K562 (cell line): Measurements from ENCODE around the gene SLC24A4. TPM values are rescaled to one million over a fixed set of nuclear protein-coding genes. Genes with fewer than 3 reads are reported as not detected.

Experiments used
- ATAC-seq: fragments of 200-7000 bp; cut with Tn5 transposase; 3 replicates; pipeline ENCODE4 v1.9.1; 2020; ENCODE audit warnings: moderate library complexity
- BruUV-seq: library from RNA; stranded (reverse); fragments of 400-500 nt; replicated peaks from 2 replicates; lab custom pipeline; 2021; lab: Mats Ljungman, UMichigan
- CTCF ChIA-PET: fragments of 300-600 bp; formaldehyde crosslinking; extraction: SDS; loops from one replicate; lab custom pipeline; 2021; ENCODE audit warnings: low intra/inter-chr PET ratio; lab: Yijun Ruan, JAX
- POLR2A ChIA-PET: fragments of 300-600, 350-650 bp; sonication (Branson Sonifier 250); formaldehyde crosslinking; extraction: SDS; loops from one replicate; lab custom pipeline; 2021; ENCODE audit warnings: antibody characterized with exemption, inconsistent platforms; lab: Yijun Ruan, JAX
- DNase-seq, 4 experiments: peaks; one replicate each; pipeline versions ENCODE4 v3.0.0 to v3.0.0-alpha.2; 2011 to 2018; ENCODE audit warnings: low spot score in 3 of 4, mixed read lengths in 3 of 4; ENCODE audit errors: extremely low read depth in 1 of 4
- FAIRE-seq: peaks from 2 replicates; lab custom pipeline; 2011; peaks lifted over from hg19 to GRCh38; lab: Jason Lieb, UNC
- H2AFZ ChIP-seq: 2 replicates; pipeline ENCODE4 v1.6.0; 2011; ENCODE audit warnings: low read depth, low read length, control low read depth, inconsistent platforms
- H3K27ac ChIP-seq: fragments of 200-600 bp; 3 replicates; pipeline ENCODE4 v1.8.0; 2011; ENCODE audit warnings: low read depth, mild to moderate bottlenecking, control low read depth, inconsistent platforms, low read length, moderate library complexity, mixed read lengths; ENCODE audit errors: extremely low read depth
- H3K27me3 ChIP-seq, 2 experiments: fragments of 300-600 bp in 1 of 2; 2 replicates in 1 of 2; 3 replicates in 1 of 2; pipeline versions ENCODE4 v1.6.0 to v1.8.0; 2011; ENCODE audit warnings: inconsistent platforms in 2 of 2, low read length in 2 of 2, mild to moderate bottlenecking in 1 of 2, mixed read lengths in 1 of 2, moderate library complexity in 1 of 2; ENCODE audit not compliant: control insufficient read depth in 2 of 2, insufficient read depth in 2 of 2
- H3K36me3 ChIP-seq: fragments of 300-600 bp; 3 replicates; pipeline ENCODE4 v1.8.0; 2011; ENCODE audit warnings: mild to moderate bottlenecking, low read length, inconsistent platforms; ENCODE audit not compliant: control insufficient read depth, insufficient read depth
- H3K4me1 ChIP-seq, 2 experiments: fragments of 200-600 bp in 1 of 2; replicated peaks in 1 of 2; 2 replicates in 1 of 2; 3 replicates in 1 of 2; pipeline versions ENCODE4 v1.5.1 to v1.8.0; 2011; ENCODE audit warnings: inconsistent platforms in 2 of 2, low read length in 2 of 2, mild to moderate bottlenecking in 1 of 2, mixed read lengths in 1 of 2, moderate library complexity in 1 of 2; ENCODE audit not compliant: control insufficient read depth in 2 of 2, insufficient read depth in 2 of 2
- H3K4me2 ChIP-seq: 2 replicates; pipeline ENCODE4 v1.6.1; 2011; ENCODE audit warnings: low read length, control low read depth, inconsistent platforms, mixed read lengths; ENCODE audit not compliant: insufficient read depth
- H3K4me3 ChIP-seq: fragments of 200-600 bp; sonication (generic), shearing (Covaris generic); 2 replicates; pipeline ENCODE4 v1.5.1; 2016; ENCODE audit warnings: control low read depth, inconsistent platforms
- H3K79me2 ChIP-seq: fragments of 200-600 bp; 3 replicates; pipeline ENCODE4 v1.8.0; 2011; ENCODE audit warnings: low read length, inconsistent platforms; ENCODE audit not compliant: control insufficient read depth, insufficient read depth
- H3K9ac ChIP-seq, 2 experiments: 2 replicates each; pipeline versions ENCODE4 v1.6.0 to v1.6.1; 2011; ENCODE audit warnings: low read depth in 2 of 2, low read length in 2 of 2, control low read depth in 1 of 2, inconsistent platforms in 1 of 2, mild to moderate bottlenecking in 1 of 2, mixed read lengths in 1 of 2; ENCODE audit not compliant: insufficient read depth in 1 of 2
- H3K9me1 ChIP-seq: one replicate; pipeline ENCODE4 v1.6.0; 2011; ENCODE audit warnings: inconsistent platforms, mild to moderate bottlenecking, low read length, moderate library complexity; ENCODE audit not compliant: control insufficient read depth, insufficient read depth
- H3K9me3 ChIP-seq: replicated peaks from 2 replicates; pipeline ENCODE4 v1.5.1; 2011; ENCODE audit warnings: low read depth, low read length, inconsistent platforms; ENCODE audit not compliant: control insufficient read depth, insufficient read depth
- H4K20me1 ChIP-seq: replicated peaks from 2 replicates; pipeline ENCODE4 v1.6.1; 2011; ENCODE audit warnings: low read length, inconsistent platforms, mixed read lengths; ENCODE audit not compliant: control insufficient read depth, insufficient read depth
- CEBPG ChIP-seq, 3 experiments: fragments of 200-800 bp in 1 of 3; sonication (Bioruptor generic) in 1 of 3; sonication (generic) in 1 of 3; formaldehyde crosslinking in 1 of 3; IDR thresholded peaks in 2 of 3; conservative IDR thresholded peaks in 1 of 3; 2 replicates each; pipeline versions ENCODE4 v1.6.1 to v1.8.0; 2016 to 2022; ENCODE audit warnings: missing compliant biosample characterization in 2 of 3, missing genetic modification characterization in 2 of 3, mild to moderate bottlenecking in 1 of 3, missing genetic modification reagents in 1 of 3
- HES1 ChIP-seq: fragments of 450-650 bp; IDR thresholded peaks from 2 replicates; pipeline ENCODE4 v1.6.1; 2016; ENCODE audit warnings: low read depth, mild to moderate bottlenecking, moderate library complexity
- SREBF1 ChIP-seq: fragments of 150-350 bp; IDR thresholded peaks from 2 replicates; pipeline ENCODE4 v1.6.1; 2014; ENCODE audit warnings: antibody characterized with exemption, low read depth, low read length, borderline replicate concordance
- TCF7L2 ChIP-seq: fragments of 150-350 bp; IDR thresholded peaks from 2 replicates; pipeline ENCODE4 v1.6.1; 2016; ENCODE audit warnings: low read depth, mild to moderate bottlenecking, low read length, moderate library complexity
- ZC3H4 ChIP-seq: sonication (generic); formaldehyde crosslinking; IDR thresholded peaks from 2 replicates; pipeline ENCODE4 v1.9.0; 2021; ENCODE audit warnings: missing genetic modification reagents, borderline replicate concordance
- WGBS: fragments of 100-300 bp; shearing (Covaris generic); methylation state at CpG from one replicate; pipeline ENCODE4 v1.1.6; 2016; ENCODE audit warnings: low coverage, mixed read lengths; ENCODE audit not compliant: insufficient coverage; ENCODE audit errors: missing lambda C conversion rate; 5-methylcytosine and 5-hydroxymethylcytosine counted together
- in situ Hi-C: fragments of 300-500 bp; cut with MboI; formaldehyde crosslinking; loops from 4 replicates; pipeline ENCODE4 v1.15.0; 2018; ENCODE audit warnings: inconsistent platforms, mixed read lengths
- intact Hi-C: fragments of 100-400 bp; cut with micrococcal nuclease; formaldehyde crosslinking; loops from 2 replicates; pipeline ENCODE4 v1.14.2; 2022
- polyA plus RNA-seq, 8 experiments: library from polyadenylated mRNA; depleted of rRNA in 4 of 8; stranded (reverse) in 5 of 8; unstranded in 3 of 8; fragments of >200 nt; fragmentation: Nextera tagmentation in 2 of 8; fragmentation: Illumina TruSeq in 1 of 8; extraction: Ambion mirVana in 2 of 8; extraction: Trizol in 1 of 8; gene quantifications; 2 replicates each; pipeline versions ENCODE4 v1.2.1 to v1.2.3, GENCODE V29; 2011 to 2014; ENCODE audit warnings: inconsistent platforms in 1 of 8, missing spikeins in 1 of 8
- total RNA-seq, 7 experiments: library from RNA; depleted of rRNA in 6 of 7; stranded (reverse); fragments of >200 nt in 6 of 7; fragmentation: Illumina TruSeq in 2 of 7; extraction: Trizol in 2 of 7; gene quantifications; 2 replicates each; pipeline versions ENCODE4 v1.2.1 to v1.2.3, GENCODE V29; 2011 to 2021; ENCODE audit warnings: low replicate concordance in 1 of 7

Gene SLC24A4
- total and polyA plus RNA-seq, 9 of the 15 experiments (the other 6 are each of a cell fraction or from before 2014, with no cell fraction given): not detected

DNA sequence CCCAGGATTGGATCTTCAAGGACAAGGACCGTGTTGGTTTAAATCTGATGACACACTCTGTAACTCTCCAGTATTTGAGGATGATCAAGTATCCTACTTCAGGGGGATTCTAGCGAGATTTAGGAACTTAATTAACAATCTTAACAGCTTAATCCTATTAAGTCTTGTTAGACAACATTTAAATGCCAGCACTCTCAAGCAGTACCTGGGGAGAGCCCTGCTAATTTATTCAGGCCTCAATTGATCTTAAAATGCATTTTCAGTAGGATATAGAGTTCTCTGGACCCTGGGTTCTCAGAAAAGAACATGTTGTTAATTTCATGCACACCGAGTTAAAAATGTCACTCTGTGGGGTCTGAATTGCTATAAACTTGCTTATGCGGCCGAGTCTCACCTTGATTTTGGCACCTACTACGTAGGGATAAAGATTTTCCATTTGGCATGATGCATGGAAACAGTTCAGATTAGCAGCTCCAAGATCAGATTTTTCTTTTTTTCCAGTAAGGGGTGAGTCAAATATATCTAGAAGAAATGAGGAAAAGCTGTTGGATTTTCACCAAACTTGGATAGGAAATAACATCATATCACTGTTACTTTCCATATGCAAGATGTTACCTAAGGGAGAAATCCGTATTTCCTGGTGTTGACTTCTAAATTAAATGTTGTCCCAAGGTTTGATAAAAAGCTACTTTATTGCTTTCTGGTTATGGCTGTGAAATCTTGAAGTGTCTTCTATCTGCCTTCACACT lies 76.1 kb downstream of the SLC24A4 start (continued):
- TF ChIP-seq ZC3H4 (no peak), TCF7L2 (no peak), HES1 (no peak)

- in situ Hi-C loops (no loop called here), intact Hi-C loops (no loop called here)
- Histone ChIP-seq H3K9me3 (no peaks in the 10 kb centered on the region), H3K4me3 (no peak overlapping the region), H3K27ac (no peak overlapping the region), H3K9me1 (no peaks in the 10 kb centered on the region), H3K27me3 (no peaks in the 10 kb centered on the region), H2AFZ (no peak overlapping the region), H3K4me1 (no peaks in the 10 kb centered on the region), H3K4me2 (no peak overlapping the region), H3K36me3 (no peaks in the 10 kb centered on the region), H3K79me2 (no peaks in the 10 kb centered on the region), H3K9ac (no peak overlapping the region)
- no peak for FAIRE-seq
- no TSS peak for BruUV-seq
- no peak for ATAC-seq
- POLR2A ChIA-PET: no interaction called here
- DNase-seq: no peak
- TF ChIP-seq SREBF1 (no peak), CEBPG (CRISPR knock-in tag; IDR thresholded peaks at IDR 0.05) (no peak), CEBPG (tag; conservative IDR thresholded peaks at IDR 0.05 in 1 of 2, IDR thresholded peaks at IDR 0.05 in 1 of 2) (0 out of 4 replicates have a peak, but pooled peaks of 1 of the 2 experiments have one; percentile 18)
- TF ChIP-seq, all 486 proteins: peak for 1
- no peaks in the 10 kb centered on the region for H4K20me1 ChIP-seq
- WGBS: 0% methylated on average over 7 of the region's 7 CpGs
- CTCF ChIA-PET: no interaction called here
These were observed 77.8 kb downstream of the SLC24A4 start for GRCh38 chr14:92400579-92401444.
